ENCODE results near the gene ZYG11A.

ZYG11A gene

DNA sequence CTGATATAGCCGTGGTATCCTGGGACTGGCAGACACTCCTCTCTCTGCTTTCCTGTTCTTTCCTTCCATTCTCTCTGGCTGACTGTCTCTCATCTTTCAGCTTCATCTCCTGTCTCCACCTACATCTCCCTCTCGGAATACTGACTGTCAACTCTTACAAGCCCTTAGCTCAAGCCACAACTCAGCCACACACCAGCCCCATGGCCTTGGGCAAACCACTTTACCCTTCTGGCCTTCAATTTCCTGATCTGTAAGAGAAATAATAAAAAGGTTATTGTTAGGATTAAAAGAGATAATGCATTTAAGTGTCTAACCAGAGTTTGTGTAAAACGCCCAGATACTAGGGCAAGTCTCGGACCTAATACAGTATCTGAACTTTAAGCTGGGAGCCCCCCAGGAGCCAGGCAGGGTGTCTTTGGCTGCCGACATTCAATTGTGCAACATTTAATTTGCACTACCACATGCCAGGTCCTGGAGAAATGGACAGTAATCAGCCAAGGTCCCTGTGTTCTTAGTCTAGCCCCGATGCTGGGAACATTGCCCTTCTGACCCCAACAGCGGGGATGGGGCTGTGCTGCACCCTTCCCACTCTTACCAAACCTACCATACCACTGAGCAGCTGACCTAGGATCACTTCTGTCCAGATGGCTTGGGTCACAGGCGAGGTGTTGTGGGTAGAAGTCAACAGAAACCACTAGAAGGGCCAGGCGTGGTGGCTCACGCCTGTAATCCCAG is 73.8 kb downstream of the ZYG11A start:
- TF ChIP-seq CTCF (IDR thresholded peaks at IDR 0.05; ENCODE audit: borderline replicate concordance, control extremely low read depth, extremely low read depth, insufficient read depth, missing control alignments): no peak
- no peak for DNase-seq (ENCODE audit: low spot score)
- in situ Hi-C loops (cut with MboI; ENCODE audit: low sequenced_read_pairs, unreplicated experiment): loop anchor here (25.0 kb wide), 1 partner anchor 271 kb away; the partner anchor contains the start of gene CPT2

GRCh38 chr1:52917156-52917555 is 74.6 kb downstream of the ZYG11A start:
- TF ChIP-seq CTCF (IDR thresholded peaks at IDR 0.05; ENCODE audit: borderline replicate concordance, control extremely low read depth, extremely low read depth, insufficient read depth, missing control alignments): no peak
- no peak for DNase-seq (ENCODE audit: low spot score)
- in situ Hi-C loops (cut with MboI; ENCODE audit: low sequenced_read_pairs, unreplicated experiment): loop anchor here (25.0 kb wide), 1 partner anchor 270 kb away; the partner anchor contains the start of gene CPT2

DNA sequence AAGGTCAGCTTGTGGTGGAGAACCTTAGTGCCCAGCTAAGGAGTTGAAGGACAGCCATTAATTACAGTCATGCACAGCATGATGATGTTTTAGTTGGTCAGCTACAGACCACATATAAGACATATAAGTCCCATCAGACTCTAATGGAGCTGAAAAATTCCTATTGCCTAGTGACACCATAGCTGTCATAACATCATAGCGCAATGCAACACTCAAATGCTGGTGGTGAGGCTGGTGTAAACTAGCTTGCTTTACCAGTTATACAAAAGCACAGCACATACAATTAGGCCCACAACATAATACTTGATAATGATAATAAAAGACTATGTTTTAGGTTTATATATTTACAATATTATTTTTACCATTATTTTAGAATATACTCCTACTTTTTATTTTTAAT is 75.0 kb downstream of the ZYG11A start:
- in situ Hi-C loops (cut with MboI; ENCODE audit: low sequenced_read_pairs, unreplicated experiment): loop anchor here (25.0 kb wide), 1 partner anchor 270 kb away; the partner anchor contains the start of gene CPT2
- DNase-seq (ENCODE audit: low spot score): no peak
- no peak for TF ChIP-seq CTCF (IDR thresholded peaks at IDR 0.05; ENCODE audit: borderline replicate concordance, control extremely low read depth, extremely low read depth, insufficient read depth, missing control alignments)

DNA sequence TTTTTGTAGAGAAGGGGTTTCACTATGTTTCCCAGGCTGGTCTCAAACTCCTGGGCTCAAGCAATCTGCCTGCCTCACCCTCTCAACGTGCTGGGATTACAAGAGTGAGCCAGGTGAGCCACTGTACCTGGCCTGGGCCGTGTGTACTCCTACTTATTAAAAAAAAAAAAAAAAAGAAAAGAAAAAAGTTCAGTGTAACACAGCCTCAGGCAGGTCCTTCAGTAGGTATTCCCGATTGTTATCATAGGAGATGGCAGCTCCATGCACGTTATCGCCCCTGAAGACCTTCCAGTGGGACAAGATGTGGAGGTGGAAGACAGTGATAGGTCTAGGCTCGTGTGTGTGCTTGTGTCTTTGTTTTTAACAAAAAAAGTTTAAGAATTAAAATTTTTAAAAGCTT is 75.6 kb downstream of the ZYG11A start:
- no peak for TF ChIP-seq CTCF (IDR thresholded peaks at IDR 0.05; ENCODE audit: borderline replicate concordance, control extremely low read depth, extremely low read depth, insufficient read depth, missing control alignments)
- in situ Hi-C loops (cut with MboI; ENCODE audit: low sequenced_read_pairs, unreplicated experiment): loop anchor here (25.0 kb wide), 1 partner anchor 269 kb away; the partner anchor contains the start of gene CPT2
- DNase-seq (ENCODE audit: low spot score): no peak

GRCh38 chr1:52919051-52919722 is 76.6 kb downstream of the ZYG11A start:
- TF ChIP-seq CTCF (IDR thresholded peaks at IDR 0.05; ENCODE audit: borderline replicate concordance, control extremely low read depth, extremely low read depth, insufficient read depth, missing control alignments): no peak
- in situ Hi-C loops (cut with MboI; ENCODE audit: low sequenced_read_pairs, unreplicated experiment): loop anchor here (25.0 kb wide), 1 partner anchor 268 kb away; the partner anchor contains the start of gene CPT2
- DNase-seq (ENCODE audit: low spot score): no peak

GRCh38 chr1:52919723-52920483 is 77.3 kb downstream of the ZYG11A start:
- TF ChIP-seq CTCF (IDR thresholded peaks at IDR 0.05; ENCODE audit: borderline replicate concordance, control extremely low read depth, extremely low read depth, insufficient read depth, missing control alignments): no peak
- in situ Hi-C loops (cut with MboI; ENCODE audit: low sequenced_read_pairs, unreplicated experiment): loop anchor here (25.0 kb wide), 1 partner anchor 267 kb away; the partner anchor contains the start of gene CPT2
- DNase-seq (ENCODE audit: low spot score): no peak
